Measurements from ENCODE around the gene UBR4.

UBR4 gene

GRCh38 chr1:19070197-19070651, 139.8 kb downstream of the UBR4 start:
- no peak for DNase-seq

GRCh38 chr1:19068639-19069276, 141.3 kb downstream of the UBR4 start:
- no peak for DNase-seq

- no peak for DNase-seq
Observed at GRCh38 chr1:19067912-19068638, 142.0 kb downstream of the UBR4 start.

- no peak for DNase-seq
Observed at GRCh38 chr1:19067182-19067911, 142.7 kb downstream of the UBR4 start.

GRCh38 chr1:19066874-19067181, 143.2 kb downstream of the UBR4 start:
- DNase-seq, result no peak

- no peak for DNase-seq
Observed at GRCh38 chr1:19066248-19066873, 143.7 kb downstream of the UBR4 start.

- DNase-seq, result no peak
Observed at GRCh38 chr1:19065526-19066247, 144.4 kb downstream of the UBR4 start.

GRCh38 chr1:19064906-19065450, 145.1 kb downstream of the UBR4 start:
- DNase-seq, result no peak

GRCh38 chr1:19063122-19063521, 146.9 kb downstream of the UBR4 start:
- DNase-seq, result no peak

GRCh38 chr1:19062258-19063029, 147.6 kb downstream of the UBR4 start:
- no peak for DNase-seq

- DNase-seq, result no peak
Observed at GRCh38 chr1:19061798-19062197, 148.3 kb downstream of the UBR4 start.

- no peak for DNase-seq
Observed at GRCh38 chr1:19061343-19061742, 148.7 kb downstream of the UBR4 start.

- DNase-seq, result no peak
Observed at GRCh38 chr1:19059773-19060172, 150.3 kb downstream of the UBR4 start.

GRCh38 chr1:19058476-19058797, 151.6 kb downstream of the UBR4 start:
- no peak for DNase-seq

- no peak for DNase-seq
Observed at GRCh38 chr1:19057784-19058475, 152.1 kb downstream of the UBR4 start.

- DNase-seq, result no peak
Observed at GRCh38 chr1:19057182-19057779, 152.8 kb downstream of the UBR4 start.

GRCh38 chr1:19055701-19056100, 154.4 kb downstream of the UBR4 start:
- no peak for DNase-seq

GRCh38 chr1:19055001-19055400, 155.1 kb downstream of the UBR4 start:
- no peak for DNase-seq

- DNase-seq, result no peak
Observed at GRCh38 chr1:19054216-19054615, 155.8 kb downstream of the UBR4 start.

GRCh38 chr1:19053486-19053885, 156.6 kb downstream of the UBR4 start:
- no peak for DNase-seq

- no peak for DNase-seq
Observed at GRCh38 chr1:19049798-19050197, 160.3 kb downstream of the UBR4 start.

All from kidney glomerular epithelial cell (primary cell).